DMS53 treated with DMSO at 0.1 percent for 48 hours (cell line): ENCODE results near the gene CAMK2D.
"Not testable (repeated sequence)": the region's sequence is repeated elsewhere in the genome, so short reads cannot be mapped to it uniquely, and the experiment has no call there.

ENCODE experiments used
- DNase-seq: peaks from one replicate; lab custom pipeline; 2025; ENCODE audit not compliant: unreplicated experiment; lab: John Stamatoyannopoulos, UW

The CAMK2D gene

GRCh38 chr4:113763923-113764322 is 2.4 kb upstream of the CAMK2D start:
- not testable (repeated sequence) for DNase-seq

- DNase-seq = no peak
Observed at GRCh38 chr4:113763029-113763285, 1.4 kb upstream of the CAMK2D start.

GRCh38 chr4:113762186-113763028 is 869 bp upstream of the CAMK2D start:
- DNase-seq = peak; percentile 91

GRCh38 chr4:113760795-113761619 is 531 bp downstream of the CAMK2D start:
- DNase-seq = peak; percentile 40

GRCh38 chr4:113760094-113760794 is 1.3 kb downstream of the CAMK2D start:
- DNase-seq = peak; percentile 27

GRCh38 chr4:113759696-113760093 is 1.8 kb downstream of the CAMK2D start:
- DNase-seq = no peak

- no peak for DNase-seq
Observed at GRCh38 chr4:113758372-113758771, 3.2 kb downstream of the CAMK2D start.

- DNase-seq = no peak
Observed at GRCh38 chr4:113757486-113757885, 4.1 kb downstream of the CAMK2D start.

DNA sequence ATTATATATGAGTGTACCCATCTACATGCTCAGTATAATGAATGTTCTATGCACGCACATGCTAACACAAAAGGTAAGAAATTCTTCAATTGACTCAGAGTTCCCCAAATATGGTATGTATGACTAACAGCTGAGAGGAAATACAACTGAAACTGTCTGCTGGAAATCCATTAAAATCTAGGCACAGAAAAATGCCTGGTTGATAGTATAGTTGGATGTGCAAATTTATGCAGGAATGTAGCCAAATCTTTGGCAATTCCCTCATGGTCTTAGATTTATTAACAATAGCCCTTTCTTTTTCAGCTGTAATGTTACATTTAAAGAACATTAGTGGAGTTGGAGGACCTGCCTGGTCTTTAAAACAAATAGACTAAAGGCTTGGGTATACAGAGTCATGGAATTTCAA is 5.5 kb downstream of the CAMK2D start:
- no peak for DNase-seq

DNA sequence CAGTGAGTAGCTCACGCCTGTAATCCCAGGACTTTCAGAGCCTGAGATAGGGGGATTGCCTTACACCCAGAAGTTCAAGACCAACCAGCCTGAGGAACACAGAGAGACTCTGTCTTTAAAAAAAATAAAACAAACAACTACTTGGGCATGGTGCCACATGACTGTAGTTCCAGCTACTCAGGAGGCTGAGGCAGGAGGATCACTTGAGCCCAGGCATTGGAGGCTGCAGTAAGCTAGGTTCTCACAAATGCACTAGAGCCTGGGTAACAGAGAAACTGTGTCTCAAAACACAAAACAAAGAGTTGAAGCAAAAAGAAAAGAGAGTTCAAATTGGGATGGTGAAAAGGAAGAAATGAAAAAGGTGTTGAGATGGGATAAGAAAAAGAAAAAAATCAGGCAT is 10.8 kb downstream of the CAMK2D start:
- DNase-seq = no peak

GRCh38 chr4:113750296-113750695 is 11.2 kb downstream of the CAMK2D start:
- DNase-seq = no peak

- DNase-seq = no peak
Observed at GRCh38 chr4:113749178-113749577, 12.4 kb downstream of the CAMK2D start.

DNA sequence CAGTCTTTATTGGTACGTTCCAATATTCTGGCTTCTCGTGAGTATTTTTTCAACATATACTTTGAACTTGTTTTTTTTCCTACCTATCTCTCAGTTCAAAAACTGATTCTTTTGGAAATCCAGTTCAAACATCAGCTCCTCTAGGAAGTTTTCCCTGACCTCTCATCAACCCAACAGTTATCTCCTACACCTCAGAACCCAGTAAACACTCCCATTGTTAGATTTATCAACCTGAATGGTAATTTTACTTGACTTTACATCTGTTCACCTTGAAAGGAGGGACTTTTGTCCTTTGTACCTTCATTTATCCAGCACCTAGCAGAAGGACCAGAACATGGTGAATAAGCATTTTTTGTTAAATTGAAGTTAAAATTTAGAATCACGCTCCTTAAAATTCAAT is 13.6 kb downstream of the CAMK2D start:
- DNase-seq = no peak

- no peak for DNase-seq
Observed at GRCh38 chr4:113745711-113746110, 15.8 kb downstream of the CAMK2D start.

DNA sequence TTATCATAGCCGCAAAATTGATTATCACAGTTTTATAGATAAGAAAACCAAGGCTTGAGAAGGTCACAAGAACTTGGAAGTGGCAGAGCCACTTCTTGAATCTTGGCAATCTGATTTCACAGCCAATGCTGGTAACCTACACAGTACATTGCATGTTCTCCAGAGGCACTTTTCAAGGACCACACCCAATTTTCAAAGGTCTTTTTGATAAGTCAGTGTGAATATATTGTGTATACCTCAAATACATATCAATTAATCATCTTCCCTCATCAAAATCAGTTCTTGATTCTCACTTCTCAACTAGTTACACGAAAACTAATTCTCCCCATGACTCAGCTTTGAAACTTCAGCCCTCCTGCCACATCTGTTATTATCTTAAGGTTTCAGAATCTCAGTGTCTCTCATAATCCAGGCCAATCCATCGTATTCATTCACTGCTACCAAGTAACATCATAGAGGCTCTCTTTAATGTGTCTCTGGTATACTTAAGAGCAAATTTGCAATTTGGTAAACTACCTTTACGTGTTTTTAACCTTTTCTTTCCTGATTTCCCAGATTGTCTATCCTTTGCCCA is 16.8 kb downstream of the CAMK2D start:
- no peak for DNase-seq

DNA sequence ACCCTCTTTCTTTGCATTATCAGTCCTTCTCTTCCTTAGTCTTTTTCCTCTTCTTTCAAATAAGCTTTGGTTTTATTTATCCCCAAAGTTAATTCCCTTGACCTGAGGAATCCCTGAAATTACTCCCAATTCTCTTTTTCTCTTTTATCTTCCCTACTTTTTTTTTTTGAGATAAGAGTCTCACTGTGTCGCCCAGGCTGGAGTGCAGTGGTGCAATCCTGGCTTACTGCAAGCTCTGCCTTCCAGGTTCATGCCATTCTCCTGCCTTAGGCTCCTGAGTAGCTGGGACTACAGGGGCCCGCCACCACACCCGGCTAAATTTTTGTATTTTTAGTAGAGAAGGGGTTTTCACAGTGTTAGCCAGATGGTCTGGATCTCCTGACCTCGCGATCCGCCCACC is 17.8 kb downstream of the CAMK2D start:
- DNase-seq = no peak

DNA sequence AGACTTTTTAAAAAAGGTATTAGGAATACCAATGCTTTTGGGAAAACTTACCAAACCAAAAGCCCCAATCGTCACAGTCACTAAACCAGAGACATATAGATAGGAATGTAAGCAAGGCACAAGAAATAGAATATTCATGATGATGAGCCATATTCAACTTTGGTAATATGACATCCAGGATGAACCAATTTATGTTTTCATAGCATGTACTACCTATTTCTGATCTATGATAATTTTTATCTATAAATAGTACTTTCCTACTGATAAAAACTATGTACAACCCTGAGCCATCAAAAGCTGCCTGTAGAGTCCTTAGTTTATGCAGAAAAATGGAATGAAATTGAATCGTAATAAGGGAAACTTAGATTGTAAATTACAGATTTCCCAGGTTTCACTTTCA is 18.9 kb downstream of the CAMK2D start:
- DNase-seq = no peak

DNA sequence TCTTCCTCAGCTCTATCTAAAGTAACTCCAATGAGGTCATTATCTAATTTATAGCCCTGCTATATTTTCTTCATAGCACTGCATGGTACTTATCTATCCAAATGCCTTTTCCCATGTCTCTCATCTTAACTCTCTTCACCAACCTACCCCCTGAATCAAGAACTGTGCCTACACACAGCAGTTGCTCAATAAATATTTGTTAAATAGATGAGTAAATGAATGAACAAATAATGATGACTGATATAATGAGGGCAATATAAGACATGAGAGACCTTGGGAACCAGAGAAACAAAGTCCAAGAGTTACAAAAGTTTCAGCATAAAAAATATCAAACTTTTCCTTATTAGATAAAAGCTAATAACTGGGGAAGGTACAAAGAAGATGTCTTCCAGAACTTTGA is 19.6 kb downstream of the CAMK2D start:
- no peak for DNase-seq

DNA sequence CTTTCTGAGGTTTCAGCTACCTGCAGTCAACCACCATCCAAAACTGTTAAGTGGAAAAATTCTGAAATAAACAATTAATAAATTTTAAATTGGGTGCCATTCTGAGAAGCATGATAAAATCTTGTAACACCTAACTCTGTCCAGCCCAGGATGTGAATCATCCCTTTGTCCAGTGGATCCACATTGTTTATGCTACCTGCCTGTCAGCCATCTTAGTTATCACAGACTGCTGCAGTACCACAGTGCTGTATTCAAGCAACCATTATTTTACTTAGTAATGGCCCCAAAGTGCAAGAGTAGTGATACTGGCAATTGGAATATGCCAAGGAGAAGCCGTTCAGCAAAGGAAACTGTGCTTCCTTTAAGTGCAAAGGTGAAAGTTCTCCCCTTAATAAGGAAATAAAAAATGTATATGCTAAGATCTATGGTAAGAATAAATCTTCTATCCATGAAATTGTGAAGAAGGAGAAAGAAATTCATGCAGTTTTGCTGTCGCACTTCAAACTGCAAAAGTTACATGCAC is 20.6 kb downstream of the CAMK2D start:
- DNase-seq = no peak

DNA sequence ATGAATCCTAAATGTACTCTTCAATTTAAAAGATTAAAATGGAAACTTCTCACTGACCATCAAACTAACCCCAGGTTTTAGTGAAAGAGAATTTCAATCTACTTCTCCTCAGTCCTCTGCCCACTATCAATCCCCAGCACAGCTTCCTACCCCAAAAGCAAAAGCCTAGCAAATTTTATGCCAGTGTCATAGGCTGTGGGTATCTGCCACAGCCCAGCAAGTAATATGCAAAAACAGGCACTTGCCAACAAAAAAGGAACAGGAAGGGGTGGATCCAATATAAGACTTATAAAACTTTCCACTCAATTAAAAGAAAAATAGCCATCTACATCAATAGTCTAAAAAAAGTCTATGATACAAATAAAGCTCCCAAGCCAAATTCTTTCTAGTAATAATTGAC is 22.3 kb downstream of the CAMK2D start:
- no peak for DNase-seq

DNA sequence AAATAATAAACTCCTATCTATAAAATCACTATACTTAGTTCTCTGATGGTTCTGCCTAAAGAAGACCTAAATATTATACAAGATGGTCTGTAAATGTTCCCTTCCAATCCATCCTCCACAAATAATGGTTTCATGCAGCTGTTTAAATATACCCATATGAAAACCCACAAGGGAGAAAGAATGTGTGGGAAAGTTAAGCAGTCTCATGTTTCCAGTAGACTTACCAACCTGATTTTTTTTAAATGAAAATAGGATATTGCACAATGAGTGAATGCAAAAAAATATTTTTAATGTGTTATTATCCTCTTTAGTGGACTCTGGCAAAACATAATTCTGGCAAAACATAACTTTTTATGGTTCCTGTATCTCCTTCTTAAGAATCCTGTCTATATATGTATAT is 23.3 kb downstream of the CAMK2D start:
- no peak for DNase-seq
